ENCODE results near the gene PHACTR4.
A peak's percentile ranks its signal among the peaks of the same experiment; 100 is the strongest.
"Not testable (repeated sequence)": the region's sequence is repeated elsewhere in the genome, so short reads cannot be mapped to it uniquely, and the experiment has no call there.

PHACTR4 gene

DNA sequence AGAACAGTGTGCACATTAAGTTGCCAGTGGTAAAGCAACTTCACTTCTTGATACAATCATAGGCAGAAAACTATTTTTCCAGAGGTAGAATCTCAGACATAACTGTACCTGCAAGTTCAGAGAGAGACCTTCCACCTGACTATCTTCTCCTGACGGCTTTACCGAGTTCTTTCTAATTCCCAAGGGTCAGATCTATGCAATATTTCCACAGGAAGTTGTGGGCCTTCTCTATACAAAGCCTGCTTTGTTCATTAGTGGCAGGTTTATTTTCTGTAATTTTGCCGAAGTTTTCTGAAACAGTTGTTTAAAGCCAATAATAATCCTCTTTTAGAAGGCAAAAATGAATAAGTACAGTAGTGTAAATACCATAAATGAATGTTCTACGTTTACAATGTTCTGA, 78.1 kb downstream of the PHACTR4 start:
- no peak for TF ChIP-seq CTCF (IDR thresholded peaks at IDR 0.05; ENCODE audit: insufficient read depth, low read depth, low read length, missing control alignments)
- no peak overlapping the region for H3K4me3 ChIP-seq (ENCODE audit: low read length)
- DNase-seq (ENCODE audit: low read depth): no peak

GRCh38 chr1:28448094-28448611, 78.6 kb downstream of the PHACTR4 start:
- not testable (repeated sequence) for DNase-seq (ENCODE audit: low read depth); H3K4me3 ChIP-seq (ENCODE audit: low read length)

- DNase-seq (ENCODE audit: low read depth): peak; percentile 80
- TF ChIP-seq CTCF (IDR thresholded peaks at IDR 0.05; ENCODE audit: insufficient read depth, low read depth, low read length, missing control alignments): no peak
- H3K4me3 ChIP-seq (ENCODE audit: low read length): no peak overlapping the region
Measured at GRCh38 chr1:28449904-28450303, 80.4 kb downstream of the PHACTR4 start.

- no peak for TF ChIP-seq CTCF (IDR thresholded peaks at IDR 0.05; ENCODE audit: insufficient read depth, low read depth, low read length, missing control alignments)
- DNase-seq (ENCODE audit: low read depth): peak; percentile 27
- no peak overlapping the region for H3K4me3 ChIP-seq (ENCODE audit: low read length)
Measured at GRCh38 chr1:28450561-28450960, 81.0 kb downstream of the PHACTR4 start.

DNA sequence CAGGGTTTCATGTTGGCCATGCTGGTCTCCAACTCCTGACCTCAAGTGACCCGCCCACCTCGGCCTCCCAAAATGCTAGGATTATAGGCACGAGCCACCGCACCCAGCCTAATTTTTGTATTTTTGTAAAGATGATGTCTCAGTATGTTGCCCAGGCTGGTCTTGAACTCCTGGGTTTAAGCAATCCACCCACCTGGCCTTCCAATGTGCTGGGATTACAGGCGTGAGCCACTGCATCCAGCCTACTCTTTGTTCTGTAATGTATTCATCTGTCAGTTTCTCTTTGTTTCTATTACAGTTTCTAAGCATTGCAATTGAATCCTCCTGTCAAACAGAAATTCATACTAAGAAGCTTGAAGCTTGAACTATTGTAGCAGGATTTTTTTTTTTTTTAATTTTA, 81.5 kb downstream of the PHACTR4 start:
- no peak for DNase-seq (ENCODE audit: low read depth)
- no peak for TF ChIP-seq CTCF (IDR thresholded peaks at IDR 0.05; ENCODE audit: insufficient read depth, low read depth, low read length, missing control alignments)
- no peak overlapping the region for H3K4me3 ChIP-seq (ENCODE audit: low read length)

- H3K4me3 ChIP-seq (ENCODE audit: low read length): no peak overlapping the region
- DNase-seq (ENCODE audit: low read depth): peak; percentile 47
- no peak for TF ChIP-seq CTCF (IDR thresholded peaks at IDR 0.05; ENCODE audit: insufficient read depth, low read depth, low read length, missing control alignments)
Measured at GRCh38 chr1:28456078-28456477, 86.5 kb downstream of the PHACTR4 start.

- no peak for TF ChIP-seq CTCF (IDR thresholded peaks at IDR 0.05; ENCODE audit: insufficient read depth, low read depth, low read length, missing control alignments)
- no peak for DNase-seq (ENCODE audit: low read depth)
- H3K4me3 ChIP-seq (ENCODE audit: low read length): no peak overlapping the region
Measured at GRCh38 chr1:28457678-28458077, 88.1 kb downstream of the PHACTR4 start.

Measured in epithelial cell of esophagus (primary cell).